NCI-H2196 (cell line): Measurements from ENCODE around the gene FLOT2.
"Not testable (repeated sequence)": the region's sequence is repeated elsewhere in the genome, so short reads cannot be mapped to it uniquely, and the experiment has no call there.

Source experiments
- DNase-seq: peaks from one replicate; lab custom pipeline; 2025; ENCODE audit not compliant: unreplicated experiment; lab: John Stamatoyannopoulos, UW

FLOT2 gene

DNA sequence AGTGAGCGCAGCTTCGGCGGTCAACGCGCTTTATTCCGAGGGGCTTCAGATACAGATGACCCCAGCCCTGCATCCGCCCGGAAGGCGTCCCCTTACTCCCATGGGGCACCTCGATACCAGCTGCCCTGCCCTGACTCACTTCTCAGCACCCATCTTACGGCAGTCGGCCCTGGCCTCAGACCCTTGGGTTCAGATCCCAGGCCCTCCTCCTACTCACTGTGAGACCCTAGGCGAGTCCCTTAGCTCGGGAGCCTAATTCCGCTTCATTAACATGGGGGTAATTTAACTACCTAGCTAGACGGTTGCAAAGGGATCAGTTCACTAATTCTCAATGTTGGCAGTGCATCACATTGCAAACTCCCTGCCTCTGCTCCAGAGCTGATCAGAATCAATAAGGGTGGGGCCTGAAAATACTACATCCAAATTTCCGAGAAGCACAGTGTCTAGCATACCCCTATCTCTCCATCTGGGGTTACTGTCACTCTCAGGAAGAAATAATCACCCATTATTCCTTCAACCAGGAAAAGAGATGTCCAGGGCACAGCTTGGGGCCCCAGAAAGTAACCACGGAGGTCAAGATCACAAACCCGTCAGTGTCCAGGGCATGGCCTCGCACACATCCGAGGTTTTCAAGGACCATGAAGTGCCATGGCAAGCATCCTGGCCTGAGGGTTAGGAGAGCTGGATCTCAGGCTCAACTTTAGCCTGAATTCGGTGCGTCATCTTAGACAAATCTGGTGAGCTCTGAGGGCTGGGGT lies 415 bp upstream of the FLOT2 start:
- no peak for DNase-seq

DNA sequence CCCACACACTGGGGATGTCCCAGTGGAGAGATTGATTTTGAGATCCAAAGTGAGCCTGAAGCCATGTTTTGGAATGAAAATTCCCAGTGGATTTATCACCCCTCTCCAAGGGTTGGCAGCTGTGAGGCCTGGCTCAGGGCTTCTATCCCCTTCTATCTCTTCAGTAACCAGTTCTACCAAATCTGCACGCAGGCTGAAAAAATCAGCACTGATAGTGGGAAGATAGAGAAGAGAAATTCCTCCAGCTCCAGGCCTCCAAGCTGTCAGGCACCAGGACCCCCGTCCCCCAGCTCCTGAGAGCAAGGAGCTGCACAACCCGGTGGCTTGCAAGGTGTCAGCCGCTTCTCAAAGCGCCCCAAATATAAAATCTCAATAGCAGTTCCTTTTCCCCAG lies 1.0 kb downstream of the FLOT2 start:
- no peak for DNase-seq

DNA sequence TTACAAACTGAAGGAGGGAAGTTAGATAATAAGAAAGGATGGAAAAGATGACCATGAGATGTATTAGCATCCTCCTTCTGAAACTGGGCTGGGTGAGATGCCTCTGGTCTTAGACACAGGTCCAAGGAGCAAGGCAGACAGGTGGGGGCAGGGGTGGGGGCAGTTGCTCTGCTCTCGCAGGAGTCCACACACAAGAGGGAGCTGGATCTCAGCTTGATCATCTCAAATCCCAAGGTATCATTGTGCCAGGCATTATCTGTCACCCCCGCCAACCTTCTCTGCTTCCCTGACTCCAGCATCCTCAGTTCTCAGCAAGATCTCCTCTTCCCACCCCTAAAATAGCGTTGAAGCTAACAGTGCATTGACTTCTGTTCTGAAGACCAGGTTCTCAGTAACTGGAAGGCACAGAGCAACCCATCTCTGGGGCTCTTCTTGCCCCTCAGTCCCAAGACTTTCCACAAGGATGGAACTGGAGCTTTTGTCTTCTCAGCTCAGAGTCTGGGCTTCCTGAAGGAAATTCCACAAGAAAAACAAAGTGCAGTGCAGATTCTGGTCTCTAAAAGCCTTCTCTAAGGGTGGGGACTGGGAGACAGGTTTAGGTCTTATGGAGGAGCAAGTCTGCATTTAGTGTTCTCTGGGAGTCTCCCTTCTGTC lies 1.6 kb downstream of the FLOT2 start:
- DNase-seq: peak; percentile 8

DNA sequence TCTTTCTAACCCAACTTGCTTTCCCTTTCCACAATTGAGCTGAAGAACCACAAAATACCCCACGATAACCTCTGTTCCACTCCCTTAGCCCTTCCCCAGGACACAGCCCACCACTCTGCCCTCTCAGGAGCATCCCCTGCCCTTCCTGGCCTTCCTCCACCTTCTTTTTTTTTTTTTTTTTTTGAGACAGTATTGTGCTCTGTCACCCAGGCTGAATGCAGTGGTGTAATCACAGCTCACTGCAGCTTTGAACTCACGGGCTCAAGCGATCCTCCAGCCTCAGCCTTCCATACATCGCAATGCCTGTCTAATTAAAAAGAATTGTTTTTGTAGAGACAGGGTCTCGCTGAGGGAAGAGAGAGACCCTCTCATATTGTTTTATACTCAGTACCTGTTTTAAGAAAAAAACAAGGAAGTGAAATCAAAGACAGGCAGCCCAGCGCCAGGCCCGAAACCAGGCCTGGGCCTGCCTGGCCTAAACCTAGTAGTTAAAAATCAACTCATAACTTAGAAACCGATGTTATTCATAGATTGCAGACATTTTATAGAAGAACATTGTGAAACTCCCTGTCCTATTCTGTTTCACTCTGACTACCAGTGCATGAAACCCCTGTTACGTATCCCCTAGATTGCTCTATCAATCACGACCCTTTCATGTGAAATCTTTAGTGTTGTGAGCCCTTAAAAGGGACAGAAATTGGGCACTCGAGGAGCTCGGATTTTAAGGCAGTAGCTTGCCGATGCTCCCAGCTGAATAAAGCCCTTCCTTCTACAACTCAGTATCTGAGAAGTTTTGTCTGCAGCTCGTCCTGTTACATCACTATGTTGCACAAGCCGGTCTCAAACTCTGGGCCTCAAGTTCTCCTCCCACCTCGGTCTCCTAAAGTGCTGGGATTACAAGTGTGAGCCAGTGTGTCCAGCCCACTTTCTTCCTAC lies 4.0 kb downstream of the FLOT2 start:
- not testable (repeated sequence) for DNase-seq

DNA sequence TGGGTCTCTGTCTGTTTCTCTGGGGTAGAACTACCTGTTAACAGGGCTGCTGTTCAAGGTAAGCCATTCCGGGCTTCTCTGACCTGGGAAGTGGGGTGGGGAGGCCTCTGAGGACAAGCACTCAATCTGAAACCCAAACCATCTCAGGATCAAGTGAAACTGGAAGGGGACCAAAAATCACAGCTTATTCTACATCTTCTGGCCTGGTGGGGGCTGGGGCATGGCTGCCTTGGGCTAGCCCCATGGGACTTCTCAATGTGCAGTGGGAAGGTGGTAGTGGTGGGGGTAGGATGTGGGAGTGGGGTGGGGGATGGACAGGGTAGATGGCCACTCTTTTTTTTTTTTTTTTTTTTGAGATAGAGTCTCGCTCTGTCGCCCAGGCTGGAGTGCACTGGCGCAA lies 5.5 kb downstream of the FLOT2 start:
- DNase-seq: no peak

DNA sequence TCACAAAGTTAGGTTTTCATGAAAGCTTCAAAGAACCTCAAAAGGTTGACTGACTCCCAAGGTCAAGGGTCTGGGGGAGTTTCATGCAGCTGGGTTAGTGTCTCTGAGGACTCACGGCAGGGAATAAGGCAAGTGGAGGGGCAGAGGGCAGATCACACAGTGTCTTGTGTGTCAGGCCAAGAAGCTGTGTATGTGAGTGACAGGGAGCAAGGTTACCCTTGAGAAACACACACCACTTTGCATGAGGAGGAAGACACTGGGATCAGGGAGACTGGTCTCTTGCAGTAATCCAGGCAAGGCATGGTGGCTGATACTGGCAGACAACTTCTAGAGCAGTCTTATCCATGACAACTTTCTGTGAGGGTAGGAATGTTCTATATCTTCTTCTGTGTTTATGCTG lies 6.3 kb downstream of the FLOT2 start:
- DNase-seq: no peak

DNA sequence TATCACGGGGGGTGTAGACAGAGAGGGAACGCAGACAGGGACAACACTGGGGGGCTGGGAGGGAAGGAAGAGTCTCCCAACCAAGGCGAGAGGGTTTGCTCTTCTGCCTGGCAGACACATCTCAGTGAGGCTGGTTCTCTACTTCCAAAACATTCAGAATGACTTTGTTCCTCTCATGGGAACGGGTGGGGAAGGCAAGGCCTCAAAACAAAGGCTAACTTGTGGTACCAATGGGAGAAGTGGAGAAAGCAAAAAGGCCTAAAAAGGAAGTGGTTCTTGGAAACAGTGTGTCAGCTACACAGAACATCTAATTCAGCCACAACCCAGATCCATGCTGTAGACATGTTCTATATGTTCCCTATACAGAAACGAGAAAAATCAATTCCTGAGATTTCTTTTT lies 7.5 kb downstream of the FLOT2 start:
- no peak for DNase-seq

DNA sequence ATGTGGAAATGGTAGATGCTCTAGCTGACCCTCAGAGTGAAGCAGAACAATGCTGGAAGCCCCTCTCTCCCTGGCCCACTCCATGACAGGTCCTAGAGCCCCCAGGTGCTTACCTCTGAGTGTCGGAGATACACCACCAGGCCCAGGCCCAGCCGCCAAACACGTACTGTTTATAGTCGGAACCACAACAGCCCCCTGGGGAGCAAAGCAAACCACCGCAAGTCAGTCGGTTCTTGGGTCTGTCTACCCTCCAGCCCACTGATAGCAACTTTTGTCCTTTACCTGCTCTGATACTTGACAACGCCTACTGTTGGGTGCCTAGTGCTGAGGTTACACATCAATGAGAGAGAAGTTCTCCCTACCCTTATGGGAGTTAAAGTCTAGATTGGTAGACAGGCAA lies 8.7 kb downstream of the FLOT2 start:
- DNase-seq: no peak

DNA sequence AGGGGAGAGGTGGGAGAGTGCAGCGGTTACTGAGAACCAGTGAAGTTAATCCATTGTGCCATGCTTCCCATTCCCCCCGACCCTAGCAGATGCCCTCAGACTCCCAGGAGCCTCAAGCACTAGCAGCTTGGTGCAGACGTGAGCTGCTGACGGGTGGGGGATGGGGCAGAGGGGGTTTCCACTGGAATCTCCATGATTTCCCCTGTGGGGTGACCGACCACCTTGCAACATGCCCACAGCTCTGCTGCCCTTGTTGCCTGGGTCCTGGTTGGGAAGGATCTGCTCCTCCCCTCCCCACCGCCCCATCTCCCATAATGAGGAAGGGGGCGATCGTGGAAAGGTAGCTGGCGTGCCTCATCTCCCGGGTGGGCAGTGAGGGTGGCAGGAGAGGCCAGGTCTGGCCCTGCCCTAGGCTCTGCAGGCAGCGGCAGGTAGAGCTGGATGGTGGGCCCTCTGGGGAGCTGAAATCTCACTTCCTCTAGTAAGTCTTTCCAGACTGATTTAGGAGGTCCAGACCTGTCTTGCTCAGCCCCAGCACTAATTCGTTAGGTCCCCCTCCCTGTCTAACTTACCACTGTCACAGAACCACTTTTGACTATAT lies 9.6 kb downstream of the FLOT2 start:
- no peak for DNase-seq

DNA sequence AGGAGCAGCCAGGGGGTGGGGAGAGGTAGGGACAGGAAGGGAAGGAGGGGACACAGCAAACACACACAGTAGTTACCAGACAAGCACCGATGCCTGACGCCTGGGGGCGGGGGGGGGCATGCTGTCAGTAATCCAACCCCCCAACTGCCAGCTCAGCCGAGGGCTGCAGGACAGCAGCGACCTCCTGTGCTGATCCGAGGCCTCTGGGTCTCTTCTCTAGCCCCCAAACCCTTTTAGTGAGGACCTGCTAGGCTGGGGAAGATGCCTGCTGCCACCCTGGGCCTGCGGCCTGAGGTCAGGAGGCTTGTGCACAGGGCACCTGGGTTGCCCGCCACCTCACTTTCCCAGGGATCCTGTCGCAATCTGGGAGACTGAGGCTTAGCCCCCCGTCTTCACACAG lies 11.6 kb downstream of the FLOT2 start:
- DNase-seq: no peak

DNA sequence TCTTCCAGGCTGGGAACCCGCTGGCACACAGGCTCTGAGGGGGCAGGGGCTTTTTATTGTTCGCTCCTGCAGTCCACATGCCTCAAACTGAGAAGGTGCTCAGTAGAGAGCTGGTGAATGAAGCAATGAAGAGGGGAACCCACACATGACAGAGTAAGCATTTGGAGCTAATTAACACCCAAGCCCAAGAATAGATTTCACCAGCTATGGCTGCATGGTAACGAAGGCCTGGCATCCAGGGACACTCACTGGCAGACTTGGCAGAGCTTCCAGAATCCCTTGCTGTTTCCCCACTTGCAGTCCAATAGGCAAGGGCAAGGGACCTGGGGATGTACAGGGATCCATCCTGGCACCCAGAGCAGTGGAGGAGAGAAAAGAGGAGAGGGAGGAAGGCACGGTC lies 12.2 kb downstream of the FLOT2 start:
- no peak for DNase-seq

DNA sequence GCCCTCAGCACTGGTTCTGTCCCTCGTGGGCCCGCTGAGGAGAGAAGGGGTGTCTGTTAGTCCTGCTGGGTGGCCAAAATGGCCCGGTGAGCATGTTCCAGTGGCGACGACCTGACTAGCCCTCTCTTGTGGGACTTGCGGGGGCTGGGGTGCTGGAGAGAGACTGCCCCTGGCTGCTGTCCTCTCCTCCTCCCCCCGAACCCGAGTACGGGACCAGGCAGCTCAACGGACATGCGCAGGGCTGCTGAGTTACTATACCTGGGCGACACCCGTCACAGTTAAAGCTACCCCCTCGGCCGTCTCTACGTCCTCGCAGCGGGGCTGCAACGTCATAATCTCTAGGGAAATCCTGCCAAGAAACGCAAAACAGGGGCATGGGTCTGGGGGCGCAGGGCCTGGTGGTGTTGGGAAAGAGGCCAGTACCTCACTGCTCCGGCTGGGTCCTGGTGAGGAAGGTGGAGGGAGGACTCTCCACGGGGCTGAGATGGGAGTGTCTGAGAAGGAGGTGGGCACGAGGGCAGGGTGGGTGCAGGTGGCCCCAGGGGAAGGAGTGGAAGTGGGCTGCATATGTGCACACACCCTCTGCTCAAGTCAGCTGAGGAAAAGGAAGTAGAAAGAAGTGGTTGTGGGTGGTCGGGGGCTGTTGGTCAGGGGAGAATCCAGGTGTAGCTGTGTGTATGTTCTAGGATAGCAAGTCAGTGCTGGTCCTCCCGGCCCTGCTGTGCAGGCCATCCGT lies 13.4 kb downstream of the FLOT2 start:
- DNase-seq: no peak

DNA sequence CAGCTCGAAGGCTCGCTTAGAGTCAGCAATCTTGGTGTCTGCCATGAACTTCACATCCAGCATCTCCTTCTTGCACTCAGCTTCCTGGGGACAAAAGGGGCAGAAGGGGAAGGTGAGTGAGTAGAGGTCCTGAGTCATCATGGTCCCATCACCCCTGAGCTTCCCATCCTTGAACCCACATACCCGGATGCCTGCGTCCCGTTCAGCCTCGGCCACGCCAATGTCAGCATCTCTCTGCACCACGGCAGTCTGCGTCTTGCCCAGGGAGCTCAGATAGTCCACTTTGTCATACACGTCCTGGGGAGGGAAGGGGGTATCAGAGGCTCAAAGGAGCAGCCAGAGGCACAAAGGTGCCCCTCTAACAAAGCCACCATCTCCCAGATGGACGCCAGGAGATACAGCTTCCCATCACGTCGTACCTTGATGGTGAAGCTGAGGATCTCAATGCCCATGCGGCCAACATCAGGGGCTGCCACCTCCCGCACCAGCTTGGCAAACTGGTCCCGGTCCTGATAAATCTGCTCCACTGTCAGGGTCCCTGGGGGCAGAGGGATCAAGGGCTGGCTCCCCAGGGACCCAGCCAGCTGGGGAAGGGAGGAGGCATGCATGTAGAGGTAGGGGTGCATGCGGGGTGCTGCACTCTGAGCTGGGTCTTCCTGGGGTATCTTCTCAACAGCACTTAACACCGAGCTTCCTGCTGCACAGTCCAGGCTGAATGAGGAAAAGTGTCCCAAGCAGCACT lies 15.2 kb downstream of the FLOT2 start:
- DNase-seq: no peak

DNA sequence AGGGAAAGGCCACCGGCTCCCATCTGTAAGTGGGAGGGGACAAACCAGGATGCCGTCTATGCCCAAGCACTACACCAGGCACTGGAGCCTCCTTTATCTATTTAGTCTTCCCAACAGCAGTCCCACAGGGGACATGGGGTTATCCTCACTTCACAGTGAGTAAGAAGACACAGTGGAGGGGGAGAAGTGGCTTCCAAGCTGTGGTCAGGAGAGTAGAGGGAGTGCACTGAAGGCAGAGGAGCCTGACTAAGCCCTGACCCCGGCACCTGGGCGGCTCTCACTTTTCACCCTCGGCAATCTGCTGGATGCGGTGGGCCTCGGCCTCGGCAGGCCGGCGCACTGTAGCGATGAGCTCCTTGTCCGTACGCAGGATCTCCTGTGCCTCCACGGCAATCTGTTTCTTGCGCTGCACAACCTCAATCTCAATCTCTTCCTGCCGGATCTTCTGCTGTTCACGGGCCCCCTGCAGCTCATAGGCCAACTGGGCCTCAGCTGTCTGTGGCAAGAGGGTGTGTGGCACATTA lies 15.9 kb downstream of the FLOT2 start:
- no peak for DNase-seq

DNA sequence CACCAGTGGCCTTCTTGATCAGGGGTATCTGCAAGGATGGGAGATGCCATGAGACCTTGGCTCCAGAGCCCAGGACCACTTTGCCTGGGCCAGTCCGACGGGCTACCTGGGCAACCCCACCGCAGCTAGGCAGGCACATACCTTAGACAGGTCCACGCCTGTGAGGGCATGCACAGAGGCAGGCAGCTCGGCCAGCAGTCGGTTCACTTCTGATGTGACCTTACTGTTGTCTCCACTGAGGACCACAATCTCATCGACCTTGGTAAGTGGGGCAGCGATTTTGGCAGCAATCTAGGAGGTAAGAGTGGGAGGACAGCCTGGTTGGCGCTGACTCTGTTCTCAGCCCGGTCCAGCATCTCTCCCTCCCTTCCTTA lies 17.0 kb downstream of the FLOT2 start:
- DNase-seq: no peak

DNA sequence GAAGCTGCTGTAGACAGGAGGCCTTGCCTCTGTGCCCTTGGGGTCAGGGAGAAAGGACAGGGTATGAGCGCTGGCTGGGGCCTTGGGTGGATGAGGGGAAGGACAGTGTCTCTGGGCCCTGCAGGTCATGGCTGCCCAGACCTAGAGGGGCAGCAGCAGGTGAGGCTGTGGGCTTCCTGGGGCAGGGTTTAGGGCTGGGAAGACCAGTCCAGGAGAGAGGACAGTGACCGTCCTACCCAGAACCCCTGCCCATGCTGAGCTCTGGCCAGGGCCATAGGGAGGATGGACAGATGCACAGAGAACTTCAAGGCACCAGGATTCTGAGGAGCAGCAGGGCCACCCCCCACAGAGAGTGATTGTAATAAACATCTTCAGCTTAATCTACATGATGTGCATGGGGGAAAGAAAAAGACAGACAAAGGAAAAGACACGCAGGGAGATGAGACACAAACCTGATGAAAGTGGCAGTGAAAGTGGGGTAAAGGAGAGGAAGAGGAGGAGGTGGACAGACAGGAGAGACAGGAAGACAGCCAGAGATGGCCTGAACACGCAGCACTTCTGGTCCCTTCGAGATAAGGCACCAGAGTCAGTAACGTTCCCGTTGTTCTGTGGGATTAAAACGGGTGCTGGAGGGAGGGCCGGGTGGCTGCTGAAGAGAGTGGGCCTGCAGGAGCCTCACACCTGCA lies 17.5 kb downstream of the FLOT2 start:
- DNase-seq: no peak

DNA sequence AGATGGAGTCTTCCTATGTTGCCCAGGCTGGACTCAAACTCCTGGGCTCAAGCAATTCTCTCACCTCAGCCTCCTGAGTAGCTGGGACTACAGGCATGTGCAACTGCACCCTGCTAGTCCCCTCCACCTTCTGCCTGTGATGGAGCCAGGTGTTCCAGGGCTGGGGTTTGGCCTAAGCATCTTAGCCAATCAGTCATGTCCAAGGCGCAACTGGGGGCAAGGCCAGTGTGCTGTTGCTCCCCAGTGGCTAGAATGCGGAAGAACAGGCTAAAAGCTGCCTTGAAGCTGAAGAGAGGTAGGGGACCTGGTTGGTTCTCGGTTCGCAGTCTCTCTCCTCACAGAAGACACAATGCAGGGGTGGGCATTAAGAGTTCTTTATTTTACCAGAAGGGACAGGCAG lies 18.6 kb downstream of the FLOT2 start:
- peak; percentile 33 for DNase-seq

DNA sequence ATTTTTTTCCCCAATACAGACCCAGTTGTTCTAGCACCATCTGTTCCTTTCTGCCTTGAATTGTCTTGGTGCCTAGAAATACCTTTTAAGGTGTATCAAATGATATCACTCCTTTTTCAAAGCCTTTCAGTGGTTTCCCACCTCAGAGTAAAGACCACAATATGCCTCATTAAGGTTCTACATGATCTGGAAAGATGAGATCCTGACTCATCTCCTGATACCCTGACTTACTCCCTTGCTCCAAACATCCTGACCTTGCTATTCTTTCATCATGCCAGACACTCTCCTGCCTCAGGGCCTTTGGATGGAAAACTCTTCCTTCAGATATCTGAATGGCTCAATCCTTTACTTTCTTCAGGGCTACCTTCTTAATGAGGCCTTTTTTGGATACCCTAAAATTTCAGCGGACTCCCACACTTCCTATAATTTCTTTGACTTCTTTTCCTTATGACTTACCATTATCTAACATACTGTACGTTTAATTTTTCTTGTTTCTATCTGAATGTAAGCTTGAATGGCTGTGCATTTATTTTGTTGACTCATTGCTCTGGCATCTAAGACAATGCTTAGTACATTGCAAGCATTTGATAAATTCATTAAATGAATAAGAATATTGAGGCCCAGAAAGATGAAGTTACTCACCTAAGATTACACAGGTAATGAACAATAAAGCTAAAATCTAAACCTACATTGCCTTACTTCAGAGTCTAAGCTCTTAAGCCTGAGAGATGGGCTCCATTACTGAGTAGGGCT lies 19.2 kb downstream of the FLOT2 start:
- no peak for DNase-seq
